HCT116 (cell line): Measurements from ENCODE around the gene LCE2C.

ENCODE experiments used
- CBX3 ChIP-seq: IDR thresholded peaks from 2 replicates; pipeline ENCODE4 v1.6.1; 2012; ENCODE audit warnings: low read depth
- CEBPB ChIP-seq: IDR thresholded peaks from 2 replicates; pipeline ENCODE4 v1.6.1; 2012; ENCODE audit warnings: low read depth
- EZH2 ChIP-seq: fragments of 200-600 bp; sonication (generic); IDR thresholded peaks from 2 replicates; pipeline ENCODE4 v1.6.1; 2017; ENCODE audit warnings: antibody characterized with exemption, mixed run types
- EZH2phosphoT487 ChIP-seq: fragments of 200-600 bp; IDR thresholded peaks from 2 replicates; pipeline ENCODE4 v1.6.1; 2018; ENCODE audit warnings: antibody characterized with exemption, borderline replicate concordance
- POLR2A ChIP-seq: IDR thresholded peaks from 2 replicates; pipeline ENCODE4 v1.7.0; 2011; ENCODE audit warnings: borderline replicate concordance; ENCODE audit not compliant: insufficient read depth, insufficient read length; ENCODE audit errors: extremely low read depth
- POLR2AphosphoS5 ChIP-seq: IDR thresholded peaks from 2 replicates; pipeline ENCODE4 v1.6.1; 2011; ENCODE audit warnings: mild to moderate bottlenecking, low read depth, low read length, moderate library complexity
- SIN3A ChIP-seq: IDR thresholded peaks from 2 replicates; pipeline ENCODE4 v1.6.1; 2012; ENCODE audit warnings: low read depth
- SP1 ChIP-seq: IDR thresholded peaks from 2 replicates; pipeline ENCODE4 v1.6.1; 2012; ENCODE audit warnings: low read depth
- ZFX ChIP-seq: fragments of 450-650 bp; IDR thresholded peaks from 2 replicates; pipeline ENCODE4 v1.6.1; 2017
- TF ChIP-seq, protein P1 (sequence below), 3 experiments: fragments of 200-600 bp in 1 of 3; sonication (generic) in 1 of 3; IDR thresholded peaks in 2 of 3; conservative IDR thresholded peaks in 1 of 3; 2 replicates each; pipeline ENCODE4 v1.5.1; 2012 to 2017; ENCODE audit warnings: low read depth in 2 of 3, low read length in 2 of 3, antibody characterized with exemption in 1 of 3, borderline replicate concordance in 1 of 3, control low read depth in 1 of 3, mild to moderate bottlenecking in 1 of 3, mixed read lengths in 1 of 3, mixed run types in 1 of 3, moderate library complexity in 1 of 3; ENCODE audit not compliant: insufficient read depth in 1 of 3
- TF ChIP-seq, protein P2 (sequence below): IDR thresholded peaks from 2 replicates; pipeline ENCODE4 v1.6.1; 2012
- TF ChIP-seq, protein P3 (sequence below): IDR thresholded peaks from 2 replicates; pipeline ENCODE4 v1.6.1; 2011; ENCODE audit warnings: mild to moderate bottlenecking, low read length, moderate library complexity; ENCODE audit not compliant: insufficient replicate concordance; ENCODE audit errors: extremely low read depth
- TF ChIP-seq, protein P4 (sequence below): IDR thresholded peaks from 2 replicates; pipeline ENCODE4 v1.6.1; 2012

DNA sequence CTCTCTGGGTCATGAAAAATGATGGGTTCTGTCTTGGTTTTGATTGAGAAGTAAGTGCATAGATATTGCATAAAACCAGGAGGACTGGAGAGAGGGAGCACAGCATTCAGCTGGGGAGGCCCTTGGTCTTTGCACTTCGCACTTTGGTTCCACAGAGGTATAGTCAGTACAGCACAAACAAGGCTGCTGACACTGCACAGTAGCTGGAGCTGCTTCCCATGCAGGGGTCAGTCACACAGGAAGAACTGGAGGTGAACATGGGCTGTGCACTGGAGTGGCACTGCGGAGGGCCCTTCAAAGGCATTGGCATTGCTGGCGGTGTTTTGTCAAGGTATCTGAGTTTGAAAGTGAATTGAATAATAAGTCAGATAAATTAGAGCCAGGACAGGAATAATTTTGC, 16.4 kb upstream of the LCE2C start:
- TF ChIP-seq CEBPB: no peak
- TF ChIP-seq, protein P1, sequence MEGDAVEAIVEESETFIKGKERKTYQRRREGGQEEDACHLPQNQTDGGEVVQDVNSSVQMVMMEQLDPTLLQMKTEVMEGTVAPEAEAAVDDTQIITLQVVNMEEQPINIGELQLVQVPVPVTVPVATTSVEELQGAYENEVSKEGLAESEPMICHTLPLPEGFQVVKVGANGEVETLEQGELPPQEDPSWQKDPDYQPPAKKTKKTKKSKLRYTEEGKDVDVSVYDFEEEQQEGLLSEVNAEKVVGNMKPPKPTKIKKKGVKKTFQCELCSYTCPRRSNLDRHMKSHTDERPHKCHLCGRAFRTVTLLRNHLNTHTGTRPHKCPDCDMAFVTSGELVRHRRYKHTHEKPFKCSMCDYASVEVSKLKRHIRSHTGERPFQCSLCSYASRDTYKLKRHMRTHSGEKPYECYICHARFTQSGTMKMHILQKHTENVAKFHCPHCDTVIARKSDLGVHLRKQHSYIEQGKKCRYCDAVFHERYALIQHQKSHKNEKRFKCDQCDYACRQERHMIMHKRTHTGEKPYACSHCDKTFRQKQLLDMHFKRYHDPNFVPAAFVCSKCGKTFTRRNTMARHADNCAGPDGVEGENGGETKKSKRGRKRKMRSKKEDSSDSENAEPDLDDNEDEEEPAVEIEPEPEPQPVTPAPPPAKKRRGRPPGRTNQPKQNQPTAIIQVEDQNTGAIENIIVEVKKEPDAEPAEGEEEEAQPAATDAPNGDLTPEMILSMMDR (IDR thresholded peaks at IDR 0.05 in 2 of 3, conservative IDR thresholded peaks at IDR 0.05 in 1 of 3; ENCODE audit: borderline replicate concordance in 1 of 3, insufficient read depth in 1 of 3, low read depth in 2 of 3, low read length in 2 of 3): no peak
- no peak for TF ChIP-seq POLR2AphosphoS5
- no peak for TF ChIP-seq EZH2phosphoT487
- TF ChIP-seq EZH2: no peak
- TF ChIP-seq, protein P2, sequence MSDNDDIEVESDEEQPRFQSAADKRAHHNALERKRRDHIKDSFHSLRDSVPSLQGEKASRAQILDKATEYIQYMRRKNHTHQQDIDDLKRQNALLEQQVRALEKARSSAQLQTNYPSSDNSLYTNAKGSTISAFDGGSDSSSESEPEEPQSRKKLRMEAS: no peak
- TF ChIP-seq CBX3: no peak
- no peak for TF ChIP-seq ZFX
- no peak for TF ChIP-seq SP1
- TF ChIP-seq POLR2A: no peak
- TF ChIP-seq, protein P3, sequence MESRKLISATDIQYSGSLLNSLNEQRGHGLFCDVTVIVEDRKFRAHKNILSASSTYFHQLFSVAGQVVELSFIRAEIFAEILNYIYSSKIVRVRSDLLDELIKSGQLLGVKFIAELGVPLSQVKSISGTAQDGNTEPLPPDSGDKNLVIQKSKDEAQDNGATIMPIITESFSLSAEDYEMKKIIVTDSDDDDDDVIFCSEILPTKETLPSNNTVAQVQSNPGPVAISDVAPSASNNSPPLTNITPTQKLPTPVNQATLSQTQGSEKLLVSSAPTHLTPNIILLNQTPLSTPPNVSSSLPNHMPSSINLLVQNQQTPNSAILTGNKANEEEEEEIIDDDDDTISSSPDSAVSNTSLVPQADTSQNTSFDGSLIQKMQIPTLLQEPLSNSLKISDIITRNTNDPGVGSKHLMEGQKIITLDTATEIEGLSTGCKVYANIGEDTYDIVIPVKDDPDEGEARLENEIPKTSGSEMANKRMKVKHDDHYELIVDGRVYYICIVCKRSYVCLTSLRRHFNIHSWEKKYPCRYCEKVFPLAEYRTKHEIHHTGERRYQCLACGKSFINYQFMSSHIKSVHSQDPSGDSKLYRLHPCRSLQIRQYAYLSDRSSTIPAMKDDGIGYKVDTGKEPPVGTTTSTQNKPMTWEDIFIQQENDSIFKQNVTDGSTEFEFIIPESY: no peak
- TF ChIP-seq, protein P4, sequence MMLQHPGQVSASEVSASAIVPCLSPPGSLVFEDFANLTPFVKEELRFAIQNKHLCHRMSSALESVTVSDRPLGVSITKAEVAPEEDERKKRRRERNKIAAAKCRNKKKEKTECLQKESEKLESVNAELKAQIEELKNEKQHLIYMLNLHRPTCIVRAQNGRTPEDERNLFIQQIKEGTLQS: no peak
- no peak for TF ChIP-seq SIN3A
